Parathyroid adenoma (tissue), 2 donors: Measurements from ENCODE around the gene CD44.

Source experiments
- H2AFZ ChIP-seq: fragments of 300-600 bp; sonication (generic); one replicate; pipeline ENCODE4 v1.7.0; 2017; ENCODE audit warnings: antibody characterized with exemption, mild to moderate bottlenecking
- H3K27ac ChIP-seq: fragments of 300-600 bp; sonication (generic); one replicate; pipeline ENCODE4 v1.7.0; 2017
- H3K27me3 ChIP-seq: fragments of 300-600 bp; sonication (generic); one replicate; pipeline ENCODE4 v1.7.0; 2017; ENCODE audit warnings: low read length; ENCODE audit not compliant: control insufficient read depth, insufficient read depth
- H3K36me3 ChIP-seq: fragments of 300-600 bp; sonication (generic); one replicate; pipeline ENCODE4 v1.7.0; 2017; ENCODE audit warnings: low read length; ENCODE audit not compliant: control insufficient read depth, insufficient read depth
- H3K4me1 ChIP-seq: fragments of 300-600 bp; sonication (generic); one replicate; pipeline ENCODE4 v1.7.0; 2017; ENCODE audit warnings: control low read depth
- H3K4me2 ChIP-seq: fragments of 300-600 bp; sonication (generic); one replicate; pipeline ENCODE4 v1.7.0; 2017; ENCODE audit warnings: low read length
- H3K4me3 ChIP-seq: fragments of 300-600 bp; sonication (generic); one replicate; pipeline ENCODE4 v1.7.0; 2017; ENCODE audit warnings: low read depth, low read length
- H3K79me2 ChIP-seq: fragments of 300-600 bp; sonication (generic); one replicate; pipeline ENCODE4 v1.7.0; 2017; ENCODE audit warnings: control low read depth
- H3K9ac ChIP-seq: fragments of 300-600 bp; sonication (generic); one replicate; pipeline ENCODE4 v1.7.0; 2017; ENCODE audit warnings: mild to moderate bottlenecking
- H3K9me3 ChIP-seq: fragments of 300-600 bp; sonication (generic); one replicate; pipeline ENCODE4 v1.7.0; 2017; ENCODE audit warnings: low read length; ENCODE audit not compliant: control insufficient read depth
- CTCF ChIP-seq: fragments of 300-600 bp; sonication (generic); IDR thresholded peaks from one replicate; pipeline ENCODE4 v1.7.0; 2017; ENCODE audit warnings: antibody characterized with exemption, mild to moderate bottlenecking
- donor health status: primary hyperparathyroidism.

Gene CD44

GRCh38 chr11:35131094-35131493 lies 7.9 kb upstream of the CD44 start:
- H3K36me3 ChIP-seq = no peaks in the 10 kb centered on the region
- no peak overlapping the region for H3K4me3 ChIP-seq
- H2AFZ ChIP-seq = no peak overlapping the region
- H3K79me2 ChIP-seq = no peaks in the 10 kb centered on the region
- no peaks in the 10 kb centered on the region for H3K9me3 ChIP-seq
- no peaks in the 10 kb centered on the region for H3K27me3 ChIP-seq
- no peaks in the 10 kb centered on the region for H3K4me1 ChIP-seq
- no peak for TF ChIP-seq CTCF
- H3K4me2 ChIP-seq = no peak overlapping the region
- H3K27ac ChIP-seq = no peak overlapping the region
- no peak overlapping the region for H3K9ac ChIP-seq

GRCh38 chr11:35131886-35132285 lies 7.1 kb upstream of the CD44 start:
- H3K4me3 ChIP-seq = no peak overlapping the region
- no peaks in the 10 kb centered on the region for H3K4me1 ChIP-seq
- no peak for TF ChIP-seq CTCF

GRCh38 chr11:35133656-35134055 lies 5.3 kb upstream of the CD44 start:
- no peaks in the 10 kb centered on the region for H3K4me1 ChIP-seq

More at GRCh38 chr11:35131886-35132285, 7.1 kb upstream of the CD44 start:
- Histone ChIP-seq H3K27me3 (no peaks in the 10 kb centered on the region), H3K36me3 (no peaks in the 10 kb centered on the region), H3K9me3 (no peaks in the 10 kb centered on the region), H3K79me2 (no peaks in the 10 kb centered on the region), H3K9ac (no peak overlapping the region), H3K4me2 (no peak overlapping the region), H3K27ac (no peak overlapping the region), H2AFZ (no peak overlapping the region)

GRCh38 chr11:35134403-35135148 lies 4.4 kb upstream of the CD44 start:
- Histone ChIP-seq H3K9me3 (no peaks in the 10 kb centered on the region), H3K36me3 (no peaks in the 10 kb centered on the region), H3K4me2 (no peak overlapping the region), H3K9ac (no peak overlapping the region), H3K4me3 (no peak overlapping the region), H3K27ac (no peak overlapping the region), H3K4me1 (no peaks in the 10 kb centered on the region), H3K79me2 (no peaks in the 10 kb centered on the region), H3K27me3 (no peaks in the 10 kb centered on the region), H2AFZ (no peak overlapping the region)
- TF ChIP-seq CTCF = no peak

More at GRCh38 chr11:35133656-35134055, 5.3 kb upstream of the CD44 start:
- no peaks in the 10 kb centered on the region for H3K79me2 ChIP-seq
- H2AFZ ChIP-seq = no peak overlapping the region
- H3K9me3 ChIP-seq = no peaks in the 10 kb centered on the region
- no peak overlapping the region for H3K4me2 ChIP-seq
- no peaks in the 10 kb centered on the region for H3K27me3 ChIP-seq
- H3K27ac ChIP-seq = no peak overlapping the region
- no peak overlapping the region for H3K4me3 ChIP-seq
- no peaks in the 10 kb centered on the region for H3K36me3 ChIP-seq
- no peak overlapping the region for H3K9ac ChIP-seq
- no peak for TF ChIP-seq CTCF

GRCh38 chr11:35135222-35135621 lies 3.7 kb upstream of the CD44 start:
- Histone ChIP-seq H3K4me1 (no peaks in the 10 kb centered on the region), H3K27ac (no peak overlapping the region), H3K27me3 (no peaks in the 10 kb centered on the region), H3K4me3 (no peak overlapping the region), H3K36me3 (no peaks in the 10 kb centered on the region), H2AFZ (no peak overlapping the region), H3K4me2 (no peak overlapping the region), H3K79me2 (no peaks in the 10 kb centered on the region), H3K9ac (no peak overlapping the region), H3K9me3 (no peaks in the 10 kb centered on the region)
- no peak for TF ChIP-seq CTCF
